HEK293 (cell line): ENCODE results near the gene PPP4R4.

Source experiments
- CTCF ChIA-PET: fragments of 350-600 bp; formaldehyde crosslinking; extraction: SDS; loops from one replicate; lab custom pipeline; 2021; ENCODE audit warnings: antibody characterized with exemption; lab: Yijun Ruan, JAX
- POLR2A ChIA-PET: fragments of 300-600 bp; formaldehyde crosslinking; extraction: SDS; loops from one replicate; lab custom pipeline; 2020; ENCODE audit warnings: antibody characterized with exemption, inconsistent platforms; lab: Yijun Ruan, JAX
- H3K27ac ChIP-seq: fragments of 200-500 bp; sonication (Bioruptor generic); 2 replicates; pipeline ENCODE4 v1.5.1; 2014; ENCODE audit warnings: low read depth, low read length, control low read depth, inconsistent platforms; ENCODE audit errors: extremely low read depth
- H3K36me3 ChIP-seq, 2 experiments: fragments of 200-500 bp in 1 of 2; sonication (Bioruptor generic) in 1 of 2; 1 replicate in 1 of 2; 2 replicates in 1 of 2; pipeline ENCODE4 v1.5.1; 2014 to 2017; ENCODE audit warnings: inconsistent platforms in 2 of 2, low read length in 2 of 2; ENCODE audit not compliant: control insufficient read depth in 2 of 2, insufficient read depth in 1 of 2
- H3K4me1 ChIP-seq: fragments of 200-500 bp; sonication (Bioruptor generic); 2 replicates; pipeline ENCODE4 v1.5.1; 2014; ENCODE audit warnings: mild to moderate bottlenecking, low read length, inconsistent platforms; ENCODE audit not compliant: control insufficient read depth, insufficient read depth
- H3K4me3 ChIP-seq: 2 replicates; pipeline ENCODE4 v1.5.1; 2011; ENCODE audit warnings: low read depth, mild to moderate bottlenecking, control low read depth, low read length, moderate library complexity
- H3K9me3 ChIP-seq: fragments of 200-500 bp; sonication (Bioruptor generic); 2 replicates; pipeline ENCODE4 v1.5.1; 2014; ENCODE audit warnings: low read depth, low read length, inconsistent platforms; ENCODE audit not compliant: control insufficient read depth, insufficient read depth
- CTCF ChIP-seq: fragments of 450-650 bp; formaldehyde crosslinking; IDR thresholded peaks from 2 replicates; pipeline ENCODE4 v1.5.1; 2016; ENCODE audit warnings: missing biosample characterization, missing genetic modification characterization
- ELK4 ChIP-seq: IDR thresholded peaks from 2 replicates; pipeline ENCODE4 v1.6.1; 2011; ENCODE audit warnings: mild to moderate bottlenecking, low read depth, low read length, borderline replicate concordance
- HOXA7 ChIP-seq: sonication (generic); formaldehyde crosslinking; IDR thresholded peaks from 2 replicates; pipeline ENCODE4 v1.8.1; 2022; ENCODE audit warnings: missing genetic modification reagents, borderline replicate concordance
- PRDM10 ChIP-seq: fragments of 450-650 bp; formaldehyde crosslinking; IDR thresholded peaks from 2 replicates; pipeline ENCODE4 v1.5.1; 2016; ENCODE audit warnings: missing biosample characterization, missing genetic modification characterization
- ZBTB17 ChIP-seq: fragments of 450-650 bp; formaldehyde crosslinking; IDR thresholded peaks from 2 replicates; pipeline ENCODE4 v1.5.1; 2016; ENCODE audit warnings: missing biosample characterization, missing genetic modification characterization
- ZNF157 ChIP-seq: fragments of 450-650 bp; formaldehyde crosslinking; IDR thresholded peaks from 2 replicates; pipeline ENCODE4 v1.5.1; 2016; ENCODE audit warnings: missing biosample characterization, missing genetic modification characterization
- ZNF2 ChIP-seq: fragments of 450-650 bp; formaldehyde crosslinking; IDR thresholded peaks from 2 replicates; pipeline ENCODE4 v1.5.1; 2016; ENCODE audit warnings: missing biosample characterization, missing genetic modification characterization
- ZNF266 ChIP-seq: fragments of 450-650 bp; formaldehyde crosslinking; IDR thresholded peaks from 2 replicates; pipeline ENCODE4 v1.5.1; 2016; ENCODE audit warnings: missing biosample characterization, missing genetic modification characterization, low read depth
- ZNF335 ChIP-seq: fragments of 450-650 bp; formaldehyde crosslinking; conservative IDR thresholded peaks from 2 replicates; pipeline ENCODE4 v1.5.1; 2016; ENCODE audit warnings: missing biosample characterization, missing genetic modification characterization
- ZNF501 ChIP-seq: fragments of 450-650 bp; formaldehyde crosslinking; IDR thresholded peaks from 2 replicates; pipeline ENCODE4 v1.5.1; 2016; ENCODE audit warnings: missing biosample characterization, missing genetic modification characterization
- ZNF600 ChIP-seq: fragments of 450-650 bp; formaldehyde crosslinking; IDR thresholded peaks from 2 replicates; pipeline ENCODE4 v1.5.1; 2016; ENCODE audit warnings: missing biosample characterization, missing genetic modification characterization
- ZNF654 ChIP-seq: fragments of 450-650 bp; formaldehyde crosslinking; IDR thresholded peaks from 2 replicates; pipeline ENCODE4 v1.5.1; 2016; ENCODE audit warnings: low read depth, missing biosample characterization, missing genetic modification characterization
- ZNF692 ChIP-seq: fragments of 450-650 bp; formaldehyde crosslinking; IDR thresholded peaks from 2 replicates; pipeline ENCODE4 v1.5.1; 2016; ENCODE audit warnings: missing biosample characterization, missing genetic modification characterization

PPP4R4 gene

GRCh38 chr14:94135476-94135875 lies 38.6 kb upstream of the PPP4R4 start (continued):
- TF ChIP-seq ZNF692 (tag by site-specific recombination): no peak

GRCh38 chr14:94136575-94137331 lies 37.4 kb upstream of the PPP4R4 start:
- POLR2A ChIA-PET: no interaction called here
- TF ChIP-seq PRDM10 (tag by site-specific recombination): peak; percentile 45
- TF ChIP-seq ZNF600 (tag by site-specific recombination): peak; percentile 76
- peak; percentile 94 for TF ChIP-seq ZNF654
- 0 out of 2 replicates have a peak, but pooled peaks have one; percentile 58 for TF ChIP-seq ZNF2 (tag by site-specific recombination)
- no peak for TF ChIP-seq ZNF266 (tag by site-specific recombination)
- no peak for TF ChIP-seq ELK4
- no peak for TF ChIP-seq ZNF501 (tag by site-specific recombination)
- peak; percentile 80 for TF ChIP-seq ZBTB17 (tag by site-specific recombination)
- no peak for TF ChIP-seq ZNF157 (tag by site-specific recombination)
- TF ChIP-seq ZNF335 (tag by site-specific recombination): peak; percentile 46
- 0 out of 2 replicates have a peak, but pooled peaks have one; percentile 45 for TF ChIP-seq ZNF692 (tag by site-specific recombination)
- no peak for TF ChIP-seq HOXA7 (CRISPR knock-in tag)
- TF ChIP-seq CTCF (tag by site-specific recombination): peak; percentile 89
- Histone ChIP-seq H3K27ac (no peak overlapping the region), H3K9me3 (no peaks in the 10 kb centered on the region), H3K4me3 (no peak overlapping the region), H3K36me3 (no peaks in the 10 kb centered on the region), H3K4me1 (no peaks in the 10 kb centered on the region)
- CTCF ChIA-PET: interaction anchor here (0.5 to 4.7 kb wide), 59 partner anchors 7 to 541 kb away, joined by 3 to 62 read pairs (median 4); partner anchors contain the start of genes DDX24, IFI27L1 and IFI27L2
